ENCODE measurements around the gene MICAL2. TPM values are rescaled to one million over a fixed set of nuclear protein-coding genes. Genes with fewer than 3 reads are reported as not detected.

The MICAL2 gene
- total RNA-seq, 2 experiments from 2014 or later = 213 to 220 TPM

GRCh38 chr11:12242966-12243365 is 132.6 kb downstream of the MICAL2 start:
- H3K36me3 Mint-ChIP-seq = peaks cover 55% of the 10 kb centered on the region
- ChIA-PET POLR2A (no interaction called here), CTCF (interaction anchor here (1.2 to 1.8 kb wide), 2 partner anchors 38 to 196 kb away, joined by 3 to 6 read pairs; no protein-coding TSS in a partner anchor)
- H3K4me3 Mint-ChIP-seq = no peak overlapping the region
- no peaks in the 10 kb centered on the region for H3K9me3 Mint-ChIP-seq
- peaks cover 19% of the 10 kb centered on the region for H3K4me1 Mint-ChIP-seq (ENCODE audit: low read depth)
- H3K27me3 Mint-ChIP-seq = no peaks in the 10 kb centered on the region
- intact Hi-C loops (cut with micrococcal nuclease) = no loop called here
- H3K27ac Mint-ChIP-seq = no peak overlapping the region
- DNase-seq = no peak

GRCh38 chr11:12243486-12243885 is 133.1 kb downstream of the MICAL2 start:
- ChIA-PET POLR2A (no interaction called here), CTCF (interaction anchor here (1.2 to 1.8 kb wide), 2 partner anchors 38 to 196 kb away, joined by 3 to 6 read pairs; no protein-coding TSS in a partner anchor)
- H3K4me1 Mint-ChIP-seq (ENCODE audit: low read depth) = peaks cover 19% of the 10 kb centered on the region
- intact Hi-C loops (cut with micrococcal nuclease) = no loop called here
- H3K27ac Mint-ChIP-seq = no peak overlapping the region
- H3K4me3 Mint-ChIP-seq = no peak overlapping the region
- H3K36me3 Mint-ChIP-seq = peaks cover 50% of the 10 kb centered on the region
- no peaks in the 10 kb centered on the region for H3K27me3 Mint-ChIP-seq
- no peak for DNase-seq
- H3K9me3 Mint-ChIP-seq = no peaks in the 10 kb centered on the region

- no peak for DNase-seq
- intact Hi-C loops (cut with micrococcal nuclease) = no loop called here
- Mint-ChIP-seq H3K36me3 (peaks cover 52% of the 10 kb centered on the region), H3K4me3 (no peak overlapping the region), H3K9me3 (no peaks in the 10 kb centered on the region), H3K4me1 (ENCODE audit: low read depth) (peaks cover 19% of the 10 kb centered on the region), H3K27ac (no peak overlapping the region), H3K27me3 (no peaks in the 10 kb centered on the region)
- ChIA-PET POLR2A (no interaction called here), CTCF (interaction anchor here (1.2 to 1.8 kb wide), 2 partner anchors 37 to 197 kb away, joined by 3 to 6 read pairs; no protein-coding TSS in a partner anchor)
Measured at GRCh38 chr11:12243911-12244550, 133.6 kb downstream of the MICAL2 start.

GRCh38 chr11:12245091-12245490 is 134.7 kb downstream of the MICAL2 start:
- intact Hi-C loops (cut with micrococcal nuclease) = no loop called here
- ChIA-PET CTCF (no interaction called here), POLR2A (no interaction called here)
- Mint-ChIP-seq H3K36me3 (peaks cover 47% of the 10 kb centered on the region), H3K27me3 (no peaks in the 10 kb centered on the region), H3K9me3 (no peaks in the 10 kb centered on the region), H3K27ac (no peak overlapping the region), H3K4me1 (ENCODE audit: low read depth) (peaks cover 19% of the 10 kb centered on the region), H3K4me3 (no peak overlapping the region)
- DNase-seq = no peak

DNA sequence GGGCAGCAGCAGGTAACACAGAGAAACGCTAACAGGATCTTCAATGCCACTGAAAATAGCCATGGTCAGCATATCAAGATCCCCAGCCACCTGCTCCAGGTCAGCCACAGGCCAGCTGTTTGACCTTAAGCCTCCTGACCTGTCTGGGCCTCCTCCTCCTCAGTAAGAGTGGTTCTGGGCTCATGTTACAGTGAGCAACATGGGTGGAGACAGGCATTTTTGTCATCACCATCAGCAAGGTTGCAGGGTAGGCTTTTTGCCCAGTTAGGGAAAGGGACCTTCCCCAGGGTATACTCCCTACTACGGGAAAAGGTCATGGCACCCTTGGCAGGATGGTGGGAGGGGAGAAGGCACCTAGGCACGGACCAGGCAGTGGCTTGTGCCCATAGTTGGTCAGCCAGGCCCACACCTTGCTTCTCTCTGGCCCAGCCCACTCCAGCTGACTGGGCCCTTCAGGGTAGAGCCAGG is 135.2 kb downstream of the MICAL2 start:
- ChIA-PET POLR2A (no interaction called here), CTCF (no interaction called here)
- Mint-ChIP-seq H3K9me3 (no peaks in the 10 kb centered on the region), H3K27me3 (no peaks in the 10 kb centered on the region), H3K4me3 (no peak overlapping the region), H3K36me3 (peaks cover 42% of the 10 kb centered on the region), H3K27ac (no peak overlapping the region), H3K4me1 (ENCODE audit: low read depth) (peaks cover 19% of the 10 kb centered on the region)
- DNase-seq = no peak
- intact Hi-C loops (cut with micrococcal nuclease) = no loop called here

DNA sequence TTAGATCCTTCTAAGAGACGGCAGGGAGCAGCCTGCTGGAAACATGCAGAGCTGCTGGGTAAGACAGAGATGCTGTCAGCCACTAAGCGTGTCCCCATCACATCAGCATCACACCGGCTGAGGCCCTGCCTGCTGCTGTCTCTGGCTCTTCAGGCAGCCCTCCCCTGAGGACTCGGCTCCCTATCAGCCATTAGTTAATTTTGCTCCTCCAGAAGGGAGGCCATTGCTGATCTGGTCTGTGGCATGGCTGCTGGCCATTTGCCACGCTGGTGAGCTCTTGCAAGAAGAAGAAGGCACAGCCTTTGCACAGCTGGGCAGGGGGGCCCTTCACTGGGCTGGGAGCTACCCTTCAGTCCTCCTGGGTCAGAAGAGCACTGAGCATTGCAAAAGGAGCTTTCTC is 135.8 kb downstream of the MICAL2 start:
- H3K27me3 Mint-ChIP-seq = no peaks in the 10 kb centered on the region
- no peaks in the 10 kb centered on the region for H3K9me3 Mint-ChIP-seq
- CTCF ChIA-PET = interaction anchor here (0.7 kb wide), 1 partner anchor 34 kb away, joined by 3 read pairs; no protein-coding TSS in a partner anchor
- no peak overlapping the region for H3K27ac Mint-ChIP-seq
- no peak overlapping the region for H3K4me3 Mint-ChIP-seq
- peaks cover 39% of the 10 kb centered on the region for H3K36me3 Mint-ChIP-seq
- intact Hi-C loops (cut with micrococcal nuclease) = no loop called here
- POLR2A ChIA-PET = no interaction called here
- peaks cover 19% of the 10 kb centered on the region for H3K4me1 Mint-ChIP-seq (ENCODE audit: low read depth)
- DNase-seq = no peak

- H3K27ac Mint-ChIP-seq = no peak overlapping the region
- intact Hi-C loops (cut with micrococcal nuclease) = no loop called here
- ChIA-PET CTCF (interaction anchor here (1.0 kb wide), 1 partner anchor 35 kb away, joined by 3 read pairs; no protein-coding TSS in a partner anchor), POLR2A (no interaction called here)
- H3K4me1 Mint-ChIP-seq (ENCODE audit: low read depth) = peaks cover 11% of the 10 kb centered on the region
- H3K9me3 Mint-ChIP-seq = no peaks in the 10 kb centered on the region
- DNase-seq = no peak
- H3K4me3 Mint-ChIP-seq = no peak overlapping the region
- H3K36me3 Mint-ChIP-seq = peaks cover 32% of the 10 kb centered on the region
- H3K27me3 Mint-ChIP-seq = no peaks in the 10 kb centered on the region
Measured at GRCh38 chr11:12246989-12247388, 136.6 kb downstream of the MICAL2 start.

GRCh38 chr11:12247543-12248254 is 137.3 kb downstream of the MICAL2 start:
- intact Hi-C loops (cut with micrococcal nuclease) = no loop called here
- DNase-seq = no peak
- H3K9me3 Mint-ChIP-seq = no peaks in the 10 kb centered on the region
- ChIA-PET POLR2A (no interaction called here), CTCF (interaction anchor here (0.6 to 1.0 kb wide), 2 partner anchors 17 to 34 kb away, joined by 3 read pairs; no protein-coding TSS in a partner anchor)
- H3K27me3 Mint-ChIP-seq = no peaks in the 10 kb centered on the region
- peaks cover 27% of the 10 kb centered on the region for H3K36me3 Mint-ChIP-seq
- H3K4me3 Mint-ChIP-seq = no peak overlapping the region
- H3K27ac Mint-ChIP-seq = no peak overlapping the region
- H3K4me1 Mint-ChIP-seq (ENCODE audit: low read depth) = peaks cover 4% of the 10 kb centered on the region

DNA sequence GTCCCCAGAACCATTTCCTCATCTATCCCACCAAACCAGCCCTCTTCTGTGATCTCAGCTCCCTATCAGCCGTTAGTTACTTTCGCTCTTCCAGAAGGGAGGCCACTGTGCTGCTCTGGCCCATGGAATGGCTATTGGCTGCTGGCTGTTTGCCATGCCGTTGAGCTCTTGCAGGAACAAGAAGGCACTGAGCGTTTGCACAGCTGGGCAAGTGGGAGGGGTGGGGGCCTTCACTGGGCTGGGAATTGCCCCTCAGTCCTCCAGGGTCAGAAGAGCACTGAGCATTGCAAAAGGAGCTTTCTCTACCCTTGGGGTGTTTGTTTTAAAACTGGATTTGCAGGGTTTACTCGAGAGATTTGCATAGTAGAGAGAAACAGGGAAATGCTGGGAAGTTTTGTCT is 137.9 kb downstream of the MICAL2 start:
- no peak overlapping the region for H3K27ac Mint-ChIP-seq
- CTCF ChIA-PET = interaction anchor here (0.6 kb wide), 1 partner anchor 16 kb away, joined by 3 read pairs; no protein-coding TSS in a partner anchor
- H3K4me3 Mint-ChIP-seq = no peak overlapping the region
- POLR2A ChIA-PET = no interaction called here
- intact Hi-C loops (cut with micrococcal nuclease) = no loop called here
- peaks cover 24% of the 10 kb centered on the region for H3K36me3 Mint-ChIP-seq
- no peaks in the 10 kb centered on the region for H3K27me3 Mint-ChIP-seq
- no peaks in the 10 kb centered on the region for H3K9me3 Mint-ChIP-seq
- H3K4me1 Mint-ChIP-seq (ENCODE audit: low read depth) = no peaks in the 10 kb centered on the region
- no peak for DNase-seq

DNA sequence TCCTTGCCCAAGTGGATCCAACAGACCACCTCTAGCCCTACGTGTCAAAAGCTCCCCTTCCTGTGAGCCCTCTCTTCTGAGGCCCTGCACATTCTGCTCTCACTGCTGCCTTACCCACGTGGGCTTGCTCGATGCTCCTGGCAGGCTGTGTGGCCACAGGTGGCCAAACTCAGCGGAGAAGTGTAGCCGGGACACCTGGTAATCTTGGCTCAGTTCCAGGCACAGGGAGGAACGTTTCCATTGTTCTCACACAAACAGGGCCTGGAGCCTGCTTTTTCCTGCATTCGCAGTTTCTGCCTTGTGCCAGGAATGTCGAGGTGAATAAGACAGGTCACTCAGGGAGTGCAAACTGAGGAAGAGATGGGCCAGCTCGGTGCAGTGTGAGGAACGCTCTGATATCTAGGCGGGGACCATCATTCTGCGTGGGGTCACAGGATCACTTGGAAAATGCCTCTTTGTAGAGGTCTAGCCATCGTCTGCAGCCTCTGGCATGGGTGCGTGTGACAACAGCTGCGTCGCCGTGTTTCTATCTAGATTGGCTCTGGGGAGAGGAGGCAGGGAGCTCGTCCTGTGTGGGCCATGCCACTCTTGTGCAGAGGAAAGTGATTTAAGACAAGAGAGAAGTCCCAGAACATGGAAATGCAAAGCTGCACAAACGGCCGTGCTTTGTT is 139.3 kb downstream of the MICAL2 start:
- Mint-ChIP-seq H3K36me3 (peaks cover 17% of the 10 kb centered on the region), H3K4me3 (no peak overlapping the region), H3K9me3 (no peaks in the 10 kb centered on the region), H3K4me1 (ENCODE audit: low read depth) (no peaks in the 10 kb centered on the region), H3K27me3 (no peaks in the 10 kb centered on the region), H3K27ac (no peak overlapping the region)
- ChIA-PET POLR2A (no interaction called here), CTCF (interaction anchor here (0.6 to 0.9 kb wide), 2 partner anchors 202 to 880 kb away, joined by 3 read pairs; no protein-coding TSS in a partner anchor)
- DNase-seq = no peak
- intact Hi-C loops (cut with micrococcal nuclease) = no loop called here

DNA sequence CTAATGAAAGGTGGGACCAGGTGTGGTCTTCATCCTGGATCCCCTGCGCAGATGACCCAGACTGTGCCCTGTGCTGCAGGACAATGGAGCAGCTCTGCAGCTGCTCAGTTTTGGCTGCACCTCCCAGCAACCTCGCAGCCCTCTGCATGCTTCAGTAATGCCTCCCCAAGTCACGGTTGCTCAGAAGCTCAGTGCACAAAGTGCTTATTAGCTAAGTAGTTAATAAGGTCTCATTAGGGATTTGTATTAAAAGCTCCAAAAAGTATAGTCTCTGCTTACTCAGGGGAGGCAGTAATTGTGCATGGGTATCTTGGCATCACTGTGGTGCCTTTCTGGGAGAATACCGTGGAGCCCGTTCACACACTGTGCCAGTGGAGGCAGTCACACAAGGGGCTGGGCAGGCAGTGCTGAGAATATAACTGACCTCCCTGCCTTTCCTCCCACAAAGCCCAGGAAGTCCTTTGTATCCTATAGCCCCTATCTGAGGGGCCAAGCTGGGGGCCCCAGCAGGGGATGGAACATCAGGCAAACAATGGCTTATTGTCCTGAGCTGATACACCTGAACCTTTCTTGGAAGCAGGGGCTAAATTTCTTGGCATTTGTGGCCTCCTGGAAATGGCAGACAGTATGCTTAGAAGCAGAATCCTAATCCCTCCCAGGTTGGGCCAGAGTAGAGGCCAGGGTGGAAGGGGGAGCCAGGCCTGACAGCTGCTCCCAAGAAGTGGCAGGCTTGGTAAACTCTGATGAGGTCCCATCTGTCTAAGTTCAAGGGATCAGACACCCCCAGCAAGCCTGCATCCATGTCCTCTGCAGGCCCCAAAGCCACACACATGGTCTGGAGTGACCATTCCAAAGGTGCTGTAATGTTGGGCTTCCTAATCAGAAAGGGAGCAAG is 141.5 kb downstream of the MICAL2 start:
- intact Hi-C loops (cut with micrococcal nuclease) = no loop called here
- no peaks in the 10 kb centered on the region for H3K4me1 Mint-ChIP-seq (ENCODE audit: low read depth)
- H3K36me3 Mint-ChIP-seq = peaks cover 25% of the 10 kb centered on the region
- no peaks in the 10 kb centered on the region for H3K27me3 Mint-ChIP-seq
- H3K9me3 Mint-ChIP-seq = no peaks in the 10 kb centered on the region
- no peak overlapping the region for H3K27ac Mint-ChIP-seq
- ChIA-PET CTCF (interaction anchor here (0.7 kb wide), 1 partner anchor 205 kb away, joined by 3 read pairs; no protein-coding TSS in a partner anchor), POLR2A (no interaction called here)
- DNase-seq = no peak
- no peak overlapping the region for H3K4me3 Mint-ChIP-seq

All from activated CD4-positive, alpha-beta memory T cell treated with anti-CD3 and anti-CD28 coated beads for 36 hours (primary cell).